HepG2 (cell line): ENCODE measurements around the gene SEC14L2. TPM values are rescaled to one million over a fixed set of nuclear protein-coding genes. Genes with fewer than 3 reads are reported as not detected.
A peak's percentile ranks its signal among the peaks of the same experiment; 100 is the strongest.

Experiments used
- CCAR2 ChIP-seq: fragments of 200-400 bp; formaldehyde crosslinking; optimal IDR thresholded peaks from 2 replicates; pipeline ENCODE3; 2018; ENCODE audit warnings: low read depth, mild to moderate bottlenecking, low read length, moderate library complexity
- ELF3 ChIP-seq: IDR thresholded peaks from 2 replicates; pipeline ENCODE4 v1.6.1; 2016; ENCODE audit warnings: missing genetic modification reagents, missing compliant biosample characterization
- GABPB1 ChIP-seq: IDR thresholded peaks from 2 replicates; pipeline ENCODE4 v1.6.1; 2016; ENCODE audit warnings: mild to moderate bottlenecking, missing genetic modification reagents, moderate library complexity, missing compliant biosample characterization
- GFI1 ChIP-seq: sonication (generic); formaldehyde crosslinking; IDR thresholded peaks from 2 replicates; pipeline ENCODE4 v1.5.0; 2020; ENCODE audit warnings: missing genetic modification reagents, mild to moderate bottlenecking, borderline replicate concordance
- IKZF1 ChIP-seq: fragments of 450-650 bp; IDR thresholded peaks from 2 replicates; pipeline ENCODE4 v1.7.1; 2016
- KDM1A ChIP-seq: IDR thresholded peaks from 2 replicates; pipeline ENCODE4 v1.6.1; 2016; ENCODE audit warnings: missing compliant biosample characterization
- MIXL1 ChIP-seq: IDR thresholded peaks from 2 replicates; pipeline ENCODE4 v1.6.1; 2016
- MXI1 ChIP-seq: IDR thresholded peaks from 3 replicates; pipeline ENCODE4 v1.6.1; 2012; ENCODE audit warnings: low read depth, low read length, inconsistent platforms, borderline replicate concordance
- NCOA2 ChIP-seq: sonication (generic); formaldehyde crosslinking; IDR thresholded peaks from 2 replicates; pipeline ENCODE4 v1.8.0; 2022; ENCODE audit warnings: inconsistent platforms
- NFKB2 ChIP-seq: sonication (generic); formaldehyde crosslinking; IDR thresholded peaks from 2 replicates; pipeline ENCODE4 v1.4.0; 2020; ENCODE audit warnings: missing genetic modification reagents, borderline replicate concordance
- NFYB ChIP-seq: sonication (generic); formaldehyde crosslinking; IDR thresholded peaks from 2 replicates; pipeline ENCODE4 v1.4.0; 2020; ENCODE audit warnings: missing genetic modification reagents
- RXRA ChIP-seq: sonication (generic); formaldehyde crosslinking; IDR thresholded peaks from 2 replicates; pipeline ENCODE4 v1.5.1; 2020; ENCODE audit warnings: missing genetic modification reagents
- ZNF232 ChIP-seq: sonication (generic); formaldehyde crosslinking; IDR thresholded peaks from 2 replicates; pipeline ENCODE4 v1.4.0; 2020; ENCODE audit warnings: missing genetic modification reagents, borderline replicate concordance
- ZNF703 ChIP-seq: sonication (generic); formaldehyde crosslinking; IDR thresholded peaks from 2 replicates; pipeline ENCODE4 v1.5.1; 2020; ENCODE audit warnings: missing genetic modification reagents, mild to moderate bottlenecking, moderate library complexity, borderline replicate concordance
- ZNF709 ChIP-seq: sonication (generic); formaldehyde crosslinking; IDR thresholded peaks from 2 replicates; pipeline ENCODE4 v1.5.0; 2020; ENCODE audit warnings: mild to moderate bottlenecking, missing genetic modification reagents
- polyA plus RNA-seq, 8 experiments: library from polyadenylated mRNA; depleted of rRNA in 3 of 8; stranded (reverse) in 7 of 8; unstranded in 1 of 8; fragments of >200 nt; fragmentation: Illumina TruSeq in 4 of 8; extraction: Trizol in 4 of 8; gene quantifications; 2 replicates each; pipeline versions ENCODE4 v1.2.1 to v1.2.3, GENCODE V29; 2011 to 2016; ENCODE audit warnings: low read depth in 4 of 8, missing spikeins in 1 of 8, mixed read lengths in 1 of 8; ENCODE audit not compliant: insufficient read depth in 1 of 8
- total RNA-seq, 5 experiments: library from RNA; depleted of rRNA; stranded (reverse); fragments of >200 nt; fragmentation: Illumina TruSeq; extraction: Trizol; gene quantifications; 2 replicates each; pipeline ENCODE4 v1.2.3, GENCODE V29; 2016; ENCODE audit warnings: low read depth in 1 of 5
- TF ChIP-seq, protein P1 (sequence below): sonication (generic); formaldehyde crosslinking; IDR thresholded peaks from 2 replicates; pipeline ENCODE4 v1.8.1; 2023; ENCODE audit warnings: mild to moderate bottlenecking, moderate library complexity, missing genetic modification reagents
- TF ChIP-seq, protein P2 (sequence below): sonication (generic); formaldehyde crosslinking; IDR thresholded peaks from 2 replicates; pipeline ENCODE4 v1.4.0; 2020; ENCODE audit warnings: low read depth, mild to moderate bottlenecking, missing genetic modification reagents
- TF ChIP-seq, protein P3 (sequence below): IDR thresholded peaks from 2 replicates; pipeline ENCODE4 v1.6.1; 2016; ENCODE audit warnings: low read depth, control low read depth
- TF ChIP-seq, protein P4 (sequence below): sonication (generic); formaldehyde crosslinking; IDR thresholded peaks from 2 replicates; pipeline ENCODE4 v1.4.0; 2020; ENCODE audit warnings: low read depth, mild to moderate bottlenecking, missing genetic modification reagents
- TF ChIP-seq, protein P5 (sequence below): IDR thresholded peaks from 2 replicates; pipeline ENCODE4 v1.6.1; 2016; ENCODE audit warnings: missing compliant biosample characterization, missing genetic modification reagents, borderline replicate concordance
- TF ChIP-seq, protein P6 (sequence below): sonication (generic); formaldehyde crosslinking; IDR thresholded peaks from 2 replicates; pipeline ENCODE4 v1.4.0; 2020; ENCODE audit warnings: missing genetic modification reagents, low read depth, mild to moderate bottlenecking, borderline replicate concordance
- TF ChIP-seq, protein P7 (sequence below): sonication (generic); formaldehyde crosslinking; IDR thresholded peaks from 2 replicates; pipeline ENCODE4 v1.4.0; 2020; ENCODE audit warnings: mild to moderate bottlenecking, low read depth, missing genetic modification reagents

SEC14L2 gene
- total and polyA plus RNA-seq, 2 of the 13 experiments (the other 11 are each of a cell fraction or from before 2014, with no cell fraction given): 4.1 to 5.1 TPM

DNA sequence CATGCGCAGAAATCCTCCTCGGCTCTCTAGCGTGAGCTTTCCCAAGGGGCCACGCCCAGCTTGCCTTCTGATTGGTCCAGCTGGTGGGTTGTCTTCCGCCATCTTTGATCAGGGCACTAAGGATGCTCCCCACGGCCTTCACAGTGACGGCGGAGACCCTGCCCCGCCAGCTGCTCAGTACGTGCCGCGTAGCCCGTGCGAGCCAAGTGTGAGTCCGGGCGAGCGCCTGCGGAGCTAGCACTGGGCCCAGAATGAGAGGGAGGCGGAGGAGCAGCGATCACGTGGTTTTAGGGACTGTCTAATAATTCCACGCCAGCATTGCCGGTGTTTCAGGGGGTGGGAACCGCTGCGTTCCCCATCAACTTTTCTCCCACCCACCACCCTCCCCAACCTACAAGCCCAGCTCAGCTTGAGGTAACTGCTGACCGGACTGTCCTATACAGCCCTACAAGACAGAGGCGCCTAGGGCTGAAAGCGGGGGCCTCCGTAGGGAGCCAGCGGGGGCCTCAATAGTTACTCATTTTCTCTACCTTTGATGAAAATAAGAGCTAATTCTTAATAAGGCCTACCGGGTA is 27.2 kb downstream of the SEC14L2 start (continued):
- TF ChIP-seq, protein P1, sequence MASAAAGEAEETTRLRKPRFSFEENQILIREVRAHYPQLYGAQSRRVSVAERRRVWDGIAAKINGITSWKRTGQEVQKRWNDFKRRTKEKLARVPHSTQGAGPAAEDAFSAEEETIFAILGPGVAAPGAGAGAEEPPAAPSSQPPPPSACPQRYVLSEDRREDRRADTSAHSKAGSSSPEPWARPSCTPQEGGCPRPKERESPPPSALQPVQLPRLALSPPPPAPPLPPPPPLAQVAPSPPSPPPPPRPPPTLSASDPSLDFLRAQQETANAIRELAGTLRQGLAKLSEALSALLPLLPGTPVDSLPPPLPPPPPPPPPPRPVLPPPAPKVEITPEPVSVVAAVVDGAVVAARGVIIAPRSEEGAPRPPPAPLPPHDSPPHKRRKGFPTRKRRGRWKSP (CRISPR knock-in tag): peak; percentile 35
- TF ChIP-seq MXI1 (peak; percentile 81; the same call in 2 of the 3 replicates), RXRA (CRISPR knock-in tag) (peak; percentile 68), NFKB2 (CRISPR knock-in tag) (peak; percentile 74; the same call in 1 of the 2 replicates), ELF3 (CRISPR knock-in tag) (peak; percentile 68), ZNF232 (CRISPR knock-in tag) (no peak), IKZF1 (no peak), NFYB (peak; percentile 90), NCOA2 (CRISPR knock-in tag) (0 out of 2 replicates have a peak, but pooled peaks have one; percentile 32), GFI1 (CRISPR knock-in tag) (no peak; the same call in 1 of the 2 replicates), MIXL1 (peak; percentile 73; the same call in 1 of the 2 replicates), ZNF703 (no peak), ZNF709 (CRISPR knock-in tag) (no peak), CCAR2 (no peak), GABPB1 (peak; percentile 84), KDM1A (CRISPR knock-in tag) (peak; percentile 15; the same call in 1 of the 2 replicates)
- TF ChIP-seq, protein P2, sequence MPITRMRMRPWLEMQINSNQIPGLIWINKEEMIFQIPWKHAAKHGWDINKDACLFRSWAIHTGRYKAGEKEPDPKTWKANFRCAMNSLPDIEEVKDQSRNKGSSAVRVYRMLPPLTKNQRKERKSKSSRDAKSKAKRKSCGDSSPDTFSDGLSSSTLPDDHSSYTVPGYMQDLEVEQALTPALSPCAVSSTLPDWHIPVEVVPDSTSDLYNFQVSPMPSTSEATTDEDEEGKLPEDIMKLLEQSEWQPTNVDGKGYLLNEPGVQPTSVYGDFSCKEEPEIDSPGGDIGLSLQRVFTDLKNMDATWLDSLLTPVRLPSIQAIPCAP (CRISPR knock-in tag): no peak
- TF ChIP-seq, protein P3, sequence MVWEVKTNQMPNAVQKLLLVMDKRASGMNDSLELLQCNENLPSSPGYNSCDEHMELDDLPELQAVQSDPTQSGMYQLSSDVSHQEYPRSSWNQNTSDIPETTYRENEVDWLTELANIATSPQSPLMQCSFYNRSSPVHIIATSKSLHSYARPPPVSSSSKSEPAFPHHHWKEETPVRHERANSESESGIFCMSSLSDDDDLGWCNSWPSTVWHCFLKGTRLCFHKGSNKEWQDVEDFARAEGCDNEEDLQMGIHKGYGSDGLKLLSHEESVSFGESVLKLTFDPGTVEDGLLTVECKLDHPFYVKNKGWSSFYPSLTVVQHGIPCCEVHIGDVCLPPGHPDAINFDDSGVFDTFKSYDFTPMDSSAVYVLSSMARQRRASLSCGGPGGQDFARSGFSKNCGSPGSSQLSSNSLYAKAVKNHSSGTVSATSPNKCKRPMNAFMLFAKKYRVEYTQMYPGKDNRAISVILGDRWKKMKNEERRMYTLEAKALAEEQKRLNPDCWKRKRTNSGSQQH: peak; percentile 83
- TF ChIP-seq, protein P4, sequence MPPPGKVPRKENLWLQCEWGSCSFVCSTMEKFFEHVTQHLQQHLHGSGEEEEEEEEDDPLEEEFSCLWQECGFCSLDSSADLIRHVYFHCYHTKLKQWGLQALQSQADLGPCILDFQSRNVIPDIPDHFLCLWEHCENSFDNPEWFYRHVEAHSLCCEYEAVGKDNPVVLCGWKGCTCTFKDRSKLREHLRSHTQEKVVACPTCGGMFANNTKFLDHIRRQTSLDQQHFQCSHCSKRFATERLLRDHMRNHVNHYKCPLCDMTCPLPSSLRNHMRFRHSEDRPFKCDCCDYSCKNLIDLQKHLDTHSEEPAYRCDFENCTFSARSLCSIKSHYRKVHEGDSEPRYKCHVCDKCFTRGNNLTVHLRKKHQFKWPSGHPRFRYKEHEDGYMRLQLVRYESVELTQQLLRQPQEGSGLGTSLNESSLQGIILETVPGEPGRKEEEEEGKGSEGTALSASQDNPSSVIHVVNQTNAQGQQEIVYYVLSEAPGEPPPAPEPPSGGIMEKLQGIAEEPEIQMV (CRISPR knock-in tag): no peak
- TF ChIP-seq, protein P5, sequence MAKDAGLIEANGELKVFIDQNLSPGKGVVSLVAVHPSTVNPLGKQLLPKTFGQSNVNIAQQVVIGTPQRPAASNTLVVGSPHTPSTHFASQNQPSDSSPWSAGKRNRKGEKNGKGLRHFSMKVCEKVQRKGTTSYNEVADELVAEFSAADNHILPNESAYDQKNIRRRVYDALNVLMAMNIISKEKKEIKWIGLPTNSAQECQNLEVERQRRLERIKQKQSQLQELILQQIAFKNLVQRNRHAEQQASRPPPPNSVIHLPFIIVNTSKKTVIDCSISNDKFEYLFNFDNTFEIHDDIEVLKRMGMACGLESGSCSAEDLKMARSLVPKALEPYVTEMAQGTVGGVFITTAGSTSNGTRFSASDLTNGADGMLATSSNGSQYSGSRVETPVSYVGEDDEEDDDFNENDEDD (CRISPR knock-in tag): peak; percentile 80
- TF ChIP-seq, protein P6, sequence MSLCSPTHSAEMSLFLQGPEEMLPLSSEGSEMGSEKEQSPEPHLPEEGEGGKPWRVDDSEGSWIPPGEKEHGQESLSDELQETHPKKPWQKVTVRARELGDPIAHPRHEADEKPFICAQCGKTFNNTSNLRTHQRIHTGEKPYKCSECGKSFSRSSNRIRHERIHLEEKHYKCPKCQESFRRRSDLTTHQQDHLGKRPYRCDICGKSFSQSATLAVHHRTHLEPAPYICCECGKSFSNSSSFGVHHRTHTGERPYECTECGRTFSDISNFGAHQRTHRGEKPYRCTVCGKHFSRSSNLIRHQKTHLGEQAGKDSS (CRISPR knock-in tag): no peak; the same call in 1 of the 2 replicates
- TF ChIP-seq, protein P7, sequence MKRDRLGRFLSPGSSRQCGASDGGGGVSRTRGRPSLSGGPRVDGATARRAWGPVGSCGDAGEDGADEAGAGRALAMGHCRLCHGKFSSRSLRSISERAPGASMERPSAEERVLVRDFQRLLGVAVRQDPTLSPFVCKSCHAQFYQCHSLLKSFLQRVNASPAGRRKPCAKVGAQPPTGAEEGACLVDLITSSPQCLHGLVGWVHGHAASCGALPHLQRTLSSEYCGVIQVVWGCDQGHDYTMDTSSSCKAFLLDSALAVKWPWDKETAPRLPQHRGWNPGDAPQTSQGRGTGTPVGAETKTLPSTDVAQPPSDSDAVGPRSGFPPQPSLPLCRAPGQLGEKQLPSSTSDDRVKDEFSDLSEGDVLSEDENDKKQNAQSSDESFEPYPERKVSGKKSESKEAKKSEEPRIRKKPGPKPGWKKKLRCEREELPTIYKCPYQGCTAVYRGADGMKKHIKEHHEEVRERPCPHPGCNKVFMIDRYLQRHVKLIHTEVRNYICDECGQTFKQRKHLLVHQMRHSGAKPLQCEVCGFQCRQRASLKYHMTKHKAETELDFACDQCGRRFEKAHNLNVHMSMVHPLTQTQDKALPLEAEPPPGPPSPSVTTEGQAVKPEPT (CRISPR knock-in tag): no peak
